GM08714 (cell line): ENCODE measurements around the gene ZNF785.

Source experiments
- H3K4me3 ChIP-seq: fragments of 200-500 bp; sonication (Bioruptor generic); 2 replicates; pipeline ENCODE4 v1.5.1; 2014; ENCODE audit warnings: mild to moderate bottlenecking, low read length, inconsistent platforms
- ZNF274 ChIP-seq: IDR thresholded peaks from 2 replicates; pipeline ENCODE4 v1.6.1; 2012; ENCODE audit warnings: mild to moderate bottlenecking, low read depth, low read length

Gene ZNF785

GRCh38 chr16:30585022-30585399 lies 486 bp downstream of the ZNF785 start:
- peak overlapping the region; percentile 83 for H3K4me3 ChIP-seq

GRCh38 chr16:30582611-30583340 lies 2.7 kb downstream of the ZNF785 start:
- no peak overlapping the region for H3K4me3 ChIP-seq
- no peak for TF ChIP-seq ZNF274

More at GRCh38 chr16:30585022-30585399, 486 bp downstream of the ZNF785 start:
- no peak for TF ChIP-seq ZNF274

GRCh38 chr16:30581457-30581856 lies 4.0 kb downstream of the ZNF785 start:
- no peak for TF ChIP-seq ZNF274
- no peak overlapping the region for H3K4me3 ChIP-seq

- TF ChIP-seq ZNF274: no peak
- no peak overlapping the region for H3K4me3 ChIP-seq
Observed at GRCh38 chr16:30574678-30575077, 10.8 kb downstream of the ZNF785 start.

GRCh38 chr16:30571445-30572322 lies 13.8 kb downstream of the ZNF785 start, which contains the start of gene ZNF688:
Gene ZNF688, minus strand, starts transcription at chr16:30571714. Its CDS starts 85 bp downstream, at chr16:30571629.
- peak within 1 kb of the TSS; percentile 79 for H3K4me3 ChIP-seq
- no peak for TF ChIP-seq ZNF274

- peak overlapping the region; percentile 79 for H3K4me3 ChIP-seq
- TF ChIP-seq ZNF274: no peak
Observed at GRCh38 chr16:30570636-30571444, 14.7 kb downstream of the ZNF785 start.

- no peak overlapping the region for H3K4me3 ChIP-seq
Observed at GRCh38 chr16:30569746-30570635, 15.5 kb downstream of the ZNF785 start.

GRCh38 chr16:30569281-30569680 lies 16.2 kb downstream of the ZNF785 start:
- H3K4me3 ChIP-seq: no peak overlapping the region
- no peak for TF ChIP-seq ZNF274

More at GRCh38 chr16:30569746-30570635, 15.5 kb downstream of the ZNF785 start:
- TF ChIP-seq ZNF274: no peak

- H3K4me3 ChIP-seq: no peak overlapping the region; the same call in 1 of the 2 replicates
- TF ChIP-seq ZNF274: no peak
Observed at GRCh38 chr16:30567991-30568638, 17.4 kb downstream of the ZNF785 start.

GRCh38 chr16:30567160-30567990 lies 18.1 kb downstream of the ZNF785 start:
- no peak for TF ChIP-seq ZNF274
- no peak overlapping the region; the same call in 1 of the 2 replicates for H3K4me3 ChIP-seq

- no peak for TF ChIP-seq ZNF274
- H3K4me3 ChIP-seq: no peak overlapping the region
Observed at GRCh38 chr16:30566531-30566930, 19.0 kb downstream of the ZNF785 start.

GRCh38 chr16:30565984-30566383 lies 19.5 kb downstream of the ZNF785 start:
- TF ChIP-seq ZNF274: no peak
- H3K4me3 ChIP-seq: no peak overlapping the region
